ENCODE data around the gene PLEKHG7.

DNA sequence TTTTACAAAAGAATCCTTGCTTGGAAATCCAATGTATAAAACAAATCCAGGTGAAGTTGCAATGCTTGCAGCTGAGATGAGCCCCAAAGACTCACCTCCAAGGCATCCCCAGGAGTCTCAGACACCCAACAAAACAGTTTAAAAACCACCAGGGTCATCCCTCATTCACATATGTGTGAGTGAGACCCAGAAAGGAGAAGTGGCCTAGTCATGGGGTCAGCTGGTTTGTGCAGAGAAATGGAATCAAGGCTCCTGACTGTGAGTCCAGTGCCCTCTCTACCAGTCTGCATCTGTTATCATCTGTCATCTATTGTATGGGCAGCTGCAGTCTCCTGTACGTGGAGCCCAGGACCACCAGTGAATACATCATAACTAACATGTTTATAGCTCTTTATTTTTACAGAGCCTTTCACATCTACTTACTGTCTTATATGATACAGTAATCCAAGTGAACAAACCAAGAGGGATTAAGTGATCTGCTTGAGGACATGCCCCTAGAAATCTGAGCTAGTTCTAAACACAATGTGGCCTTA is 27.1 kb downstream of the PLEKHG7 start:
- TF ChIP-seq, protein P1, sequence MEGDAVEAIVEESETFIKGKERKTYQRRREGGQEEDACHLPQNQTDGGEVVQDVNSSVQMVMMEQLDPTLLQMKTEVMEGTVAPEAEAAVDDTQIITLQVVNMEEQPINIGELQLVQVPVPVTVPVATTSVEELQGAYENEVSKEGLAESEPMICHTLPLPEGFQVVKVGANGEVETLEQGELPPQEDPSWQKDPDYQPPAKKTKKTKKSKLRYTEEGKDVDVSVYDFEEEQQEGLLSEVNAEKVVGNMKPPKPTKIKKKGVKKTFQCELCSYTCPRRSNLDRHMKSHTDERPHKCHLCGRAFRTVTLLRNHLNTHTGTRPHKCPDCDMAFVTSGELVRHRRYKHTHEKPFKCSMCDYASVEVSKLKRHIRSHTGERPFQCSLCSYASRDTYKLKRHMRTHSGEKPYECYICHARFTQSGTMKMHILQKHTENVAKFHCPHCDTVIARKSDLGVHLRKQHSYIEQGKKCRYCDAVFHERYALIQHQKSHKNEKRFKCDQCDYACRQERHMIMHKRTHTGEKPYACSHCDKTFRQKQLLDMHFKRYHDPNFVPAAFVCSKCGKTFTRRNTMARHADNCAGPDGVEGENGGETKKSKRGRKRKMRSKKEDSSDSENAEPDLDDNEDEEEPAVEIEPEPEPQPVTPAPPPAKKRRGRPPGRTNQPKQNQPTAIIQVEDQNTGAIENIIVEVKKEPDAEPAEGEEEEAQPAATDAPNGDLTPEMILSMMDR (optimal IDR thresholded peaks at IDR 0.05 in 1 of 3, IDR thresholded peaks at IDR 0.05 in 1 of 3, conservative IDR thresholded peaks at IDR 0.05 in 1 of 3; ENCODE audit: extremely low read depth in 1 of 3, insufficient read depth in 2 of 3, low read length in 3 of 3): no peak
- TF ChIP-seq EZH2 (IDR thresholded peaks at IDR 0.05; ENCODE audit: low read length): no peak
